RPMI7951 (cell line): Measurements from ENCODE around the gene PPP6R2. TPM values are rescaled to one million over a fixed set of nuclear protein-coding genes. Genes with fewer than 3 reads are reported as not detected.
"Not testable (repeated sequence)": the region's sequence is repeated elsewhere in the genome, so short reads cannot be mapped to it uniquely, and the experiment has no call there.

Experiments
- DNase-seq: peaks from one replicate; pipeline ENCODE4 v3.0.0-alpha.2; 2012; ENCODE audit warnings: low read depth
- total RNA-seq: library from RNA; depleted of rRNA; stranded (reverse); fragments of >200 nt; shearing (Covaris generic); gene quantifications from 2 replicates; pipeline ENCODE4 v1.2.3, GENCODE V29; 2014

Gene PPP6R2
- total RNA-seq, 1 experiment from 2014 or later = 15.3 TPM

DNA sequence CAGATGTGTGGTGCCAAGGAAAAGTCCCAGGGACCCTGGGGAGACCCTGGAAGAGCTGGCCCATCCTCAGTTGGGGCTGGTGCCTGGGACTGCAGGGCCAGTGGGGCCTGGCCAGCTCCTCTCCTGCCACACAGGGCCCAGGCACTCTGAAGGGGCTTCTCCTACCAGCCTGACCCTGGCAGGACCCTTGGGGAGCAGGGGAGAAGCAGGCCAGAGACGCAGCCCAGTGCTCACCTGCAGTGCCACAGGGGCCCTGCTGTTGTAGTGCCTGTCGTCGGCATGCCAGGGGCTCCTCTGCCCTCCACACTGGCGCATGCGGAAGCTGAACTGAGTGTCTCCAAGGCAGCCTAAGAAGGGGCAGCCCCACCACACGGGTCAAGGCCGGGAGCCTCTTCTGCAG lies 25.5 kb upstream of the PPP6R2 start:
- DNase-seq = no peak

DNA sequence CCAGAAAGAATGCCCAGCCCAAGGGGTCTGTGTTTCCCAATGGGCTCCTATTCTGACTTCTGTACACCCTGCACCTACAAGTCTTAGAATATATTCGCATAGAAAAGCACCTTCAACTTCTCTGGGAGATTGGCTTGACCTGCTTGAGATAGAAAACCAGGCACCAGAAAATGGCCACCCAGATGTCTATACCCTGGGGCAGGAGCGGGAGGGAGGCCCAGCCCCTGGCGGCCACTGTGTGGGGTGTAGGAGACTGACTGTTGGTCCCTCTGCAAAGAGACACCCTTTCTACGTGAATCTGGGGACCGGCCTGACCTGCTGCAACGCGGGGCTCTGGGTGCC lies 24.8 kb upstream of the PPP6R2 start:
- no peak for DNase-seq

DNA sequence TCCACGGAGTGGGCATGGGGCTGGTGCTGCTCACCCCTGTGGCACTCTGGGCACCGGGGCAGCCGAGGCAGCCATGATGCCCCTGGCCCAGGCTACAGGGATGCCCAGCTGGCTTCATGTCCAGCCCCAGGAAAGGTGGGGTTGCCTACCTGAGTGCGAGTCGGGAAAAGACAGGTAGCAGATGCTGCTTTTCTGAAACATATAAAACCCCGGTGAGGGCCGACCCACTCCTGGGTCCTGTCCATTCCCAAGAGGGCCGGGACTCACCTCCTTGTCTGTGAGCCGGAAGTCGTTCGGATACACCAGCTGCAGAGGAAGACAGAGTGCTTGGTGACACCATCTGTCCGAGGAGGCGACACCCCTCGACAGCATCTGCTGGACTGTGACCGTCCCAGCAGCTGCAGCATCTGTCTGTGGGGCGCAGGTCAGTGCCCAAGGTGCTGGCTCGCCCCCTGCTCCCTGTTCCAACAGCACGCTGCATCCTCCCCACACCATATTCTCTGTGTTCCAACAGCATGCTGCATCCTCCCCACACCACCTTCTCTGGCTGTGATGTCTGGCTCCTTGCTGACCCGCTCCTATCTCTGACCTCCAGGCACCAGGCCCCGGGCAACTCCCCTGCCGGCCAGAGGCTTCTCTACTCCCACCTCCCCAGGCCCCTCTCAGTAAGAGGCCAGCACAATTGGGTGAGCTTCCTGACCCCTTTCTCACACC lies 24.3 kb upstream of the PPP6R2 start:
- no peak for DNase-seq

DNA sequence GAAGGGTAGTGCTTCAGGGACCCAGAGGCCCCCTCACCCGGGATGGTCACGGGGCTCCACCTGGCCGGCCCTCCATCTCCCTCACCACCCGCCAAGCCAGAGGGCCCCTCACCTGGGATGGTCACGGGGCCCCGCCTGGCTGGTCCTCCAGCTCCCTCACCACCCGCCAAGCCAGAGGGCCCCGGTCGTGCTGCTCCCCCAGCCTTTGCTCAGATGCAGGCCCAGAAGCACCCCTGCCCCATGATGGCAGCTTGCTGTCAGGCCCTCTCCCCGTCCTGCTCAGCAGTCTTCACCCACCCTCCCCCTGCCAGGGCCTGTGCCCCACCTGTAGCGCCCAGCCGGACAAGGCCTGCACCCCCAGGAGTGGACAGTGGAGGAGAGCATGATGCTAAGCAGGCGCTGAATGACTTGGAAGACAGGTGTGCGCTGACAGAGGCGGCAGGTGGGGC lies 23.6 kb upstream of the PPP6R2 start:
- no peak for DNase-seq

DNA sequence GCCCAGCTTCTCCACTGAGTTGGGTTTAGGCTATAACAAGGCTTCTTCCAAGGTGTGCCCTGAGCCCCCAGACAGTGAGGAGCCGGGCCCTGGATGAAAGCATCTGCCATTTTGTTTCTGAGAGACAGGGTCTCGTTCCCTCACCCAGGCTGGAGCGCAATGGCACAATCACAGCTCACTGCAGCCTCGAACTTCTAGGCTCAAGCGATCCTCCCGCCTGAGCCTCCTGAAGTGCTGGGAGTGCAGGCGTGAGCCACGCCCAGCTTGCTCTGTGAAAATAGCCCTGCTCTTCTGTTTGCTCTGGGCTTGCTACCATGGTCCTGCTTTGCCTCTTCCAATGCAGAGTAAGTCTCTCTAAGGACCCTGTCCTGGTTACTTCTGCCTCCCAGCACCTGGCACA lies 23.0 kb upstream of the PPP6R2 start:
- no peak for DNase-seq

DNA sequence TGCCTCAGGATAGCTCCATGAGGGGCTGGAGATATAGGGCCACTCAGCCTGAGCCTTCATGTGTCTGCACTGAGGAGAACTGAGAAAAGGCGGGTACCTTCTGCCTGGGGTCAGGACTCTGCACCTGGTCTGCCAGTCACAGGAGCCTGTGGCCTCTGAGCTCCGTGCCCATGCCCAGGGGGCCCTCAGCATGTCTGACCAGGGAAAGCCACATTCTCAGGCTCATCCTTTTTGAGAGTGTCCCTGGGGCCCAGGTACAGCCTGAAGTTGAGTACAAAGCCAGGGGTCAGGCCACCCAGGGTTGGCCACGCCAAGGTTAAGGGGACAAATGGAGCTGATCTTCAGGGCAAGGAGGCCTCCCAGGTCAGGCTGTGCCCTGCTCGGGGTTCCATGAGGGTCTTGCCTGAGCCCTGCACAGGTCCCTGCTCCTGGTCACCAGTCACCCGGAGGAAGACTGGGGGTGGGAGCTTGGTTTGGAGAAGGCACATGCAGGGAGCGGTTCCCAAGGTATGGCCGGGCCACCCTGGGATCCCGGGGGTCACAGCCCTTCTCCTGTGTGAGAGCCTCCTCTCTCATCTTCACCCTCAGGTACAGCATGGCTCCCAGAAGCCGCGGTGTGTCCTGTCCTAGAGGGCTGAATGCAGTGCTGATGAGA lies 22.3 kb upstream of the PPP6R2 start:
- no peak for DNase-seq

DNA sequence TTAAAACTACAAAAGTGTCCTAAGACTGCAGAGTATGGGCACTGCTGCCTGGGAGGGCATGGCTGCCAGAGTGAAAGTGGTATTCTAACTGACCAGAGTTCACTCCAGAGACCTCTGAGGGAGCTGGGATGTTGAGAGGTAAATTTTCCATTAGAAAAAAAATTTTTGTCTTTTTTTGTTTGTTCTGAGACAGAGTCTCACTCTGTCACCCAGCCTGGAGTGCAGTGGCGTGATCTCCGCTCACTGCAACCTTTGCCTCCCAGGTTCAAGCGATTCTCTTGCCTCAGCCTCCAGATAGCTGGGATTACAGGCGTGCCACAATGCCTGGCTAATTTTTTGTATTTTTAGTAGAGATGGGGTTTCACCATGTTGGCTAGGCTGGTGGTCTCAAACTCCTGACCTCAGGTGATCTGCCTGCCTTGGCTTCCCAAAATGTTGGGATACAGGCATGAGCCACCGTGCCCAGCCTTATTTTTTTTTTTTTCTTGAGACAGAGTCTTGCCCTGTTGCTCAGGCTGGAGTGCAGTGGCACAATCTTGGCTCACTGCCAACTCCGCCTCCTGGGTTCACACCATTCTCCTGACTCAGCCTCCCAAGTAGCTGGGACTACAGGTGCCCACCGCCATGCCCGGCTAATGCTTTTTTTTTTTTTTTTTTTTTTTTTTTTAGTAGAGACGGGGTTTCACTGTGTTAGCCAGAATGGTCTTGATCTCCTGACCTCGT lies 20.6 kb upstream of the PPP6R2 start:
- not testable (repeated sequence) for DNase-seq

DNA sequence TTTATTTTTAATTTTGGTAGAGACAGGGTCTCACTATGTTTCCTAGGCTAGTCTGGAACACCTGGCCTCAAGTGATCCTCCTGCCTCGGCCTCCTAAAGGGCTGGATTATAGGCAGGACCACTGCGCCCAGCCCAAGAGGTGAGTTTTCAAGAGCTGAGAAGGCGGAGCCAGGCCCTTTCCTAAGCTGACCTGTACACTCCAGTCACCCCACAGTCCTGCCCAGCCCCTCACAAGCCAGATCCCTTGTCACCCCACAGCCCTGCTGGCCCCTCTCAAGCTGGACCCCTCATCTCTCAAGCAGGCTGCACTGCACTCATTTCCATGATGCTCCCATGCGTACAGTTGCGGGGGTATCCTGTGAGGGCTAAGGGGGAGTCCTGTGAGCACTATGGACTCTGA lies 19.2 kb upstream of the PPP6R2 start:
- no peak for DNase-seq

DNA sequence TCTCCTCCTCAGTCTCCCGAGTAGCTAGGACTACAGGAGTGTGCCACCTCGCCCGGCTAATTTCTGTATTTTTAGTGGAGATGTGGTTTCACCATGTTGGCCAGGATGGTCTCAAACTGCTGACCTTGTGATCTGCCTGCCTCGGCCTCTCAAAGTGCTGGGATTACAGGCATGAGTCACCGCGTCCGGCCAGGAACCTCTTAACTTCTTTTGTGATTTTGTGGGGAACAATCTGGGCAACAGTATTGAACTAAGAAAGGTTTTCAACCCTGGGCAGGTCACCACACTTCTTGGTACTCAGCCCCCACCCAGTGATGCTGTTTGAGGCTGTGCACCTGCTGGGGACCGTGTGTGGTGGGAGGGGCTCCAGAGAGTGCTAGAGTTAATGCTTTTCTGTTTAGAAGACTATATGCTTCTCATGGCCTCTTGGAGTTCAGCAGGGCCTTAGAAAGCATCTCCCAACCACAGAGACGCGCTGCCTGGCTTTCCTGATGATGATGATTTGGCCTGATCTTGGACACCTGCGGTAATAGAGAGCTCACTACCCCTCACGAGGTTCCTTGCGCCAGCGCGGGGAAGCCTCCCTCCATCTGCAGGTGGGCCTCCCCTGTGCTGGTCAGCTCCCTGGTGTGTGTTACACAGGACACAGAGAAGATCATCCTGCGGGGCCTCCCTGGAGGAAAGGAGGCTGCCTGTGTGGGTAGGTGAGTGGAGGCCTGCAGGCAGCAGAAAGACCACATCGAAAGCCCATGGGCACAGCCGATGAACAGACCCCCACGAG lies 17.5 kb upstream of the PPP6R2 start:
- no peak for DNase-seq

DNA sequence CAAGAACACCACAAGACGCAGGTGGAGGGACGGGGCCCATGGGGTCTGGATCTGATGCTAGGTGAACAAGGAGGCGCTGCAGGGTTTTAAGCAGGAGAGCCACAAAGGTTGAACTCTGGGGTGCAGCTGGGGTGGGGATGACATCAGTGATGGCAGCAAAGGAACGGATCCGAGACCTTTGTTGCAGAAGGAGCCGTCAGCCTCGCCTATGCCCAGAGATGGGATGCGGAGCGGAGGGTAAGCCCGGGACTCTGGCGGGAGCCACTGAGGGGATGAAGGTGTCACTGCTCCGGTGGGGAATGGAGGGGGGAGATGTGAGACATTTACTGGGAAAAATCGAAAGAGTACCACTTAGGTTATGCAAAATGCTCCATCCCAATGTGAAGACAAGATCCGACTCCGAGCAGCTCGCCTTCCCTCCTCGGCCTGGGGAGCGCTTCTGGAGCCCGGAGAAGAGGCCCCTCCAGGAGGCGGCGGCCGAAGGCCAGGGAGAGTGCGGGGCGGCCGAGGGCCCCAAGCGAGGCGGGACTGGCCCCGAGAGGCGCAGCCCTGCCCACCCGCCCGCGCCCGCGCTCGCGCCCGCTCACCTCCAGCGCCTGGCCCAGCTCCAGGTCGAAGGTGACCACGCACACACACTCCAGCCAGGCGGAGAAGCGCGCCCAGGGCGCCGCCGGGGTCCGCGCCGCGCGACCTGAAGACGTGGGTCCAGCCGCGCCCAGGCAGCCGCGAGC lies 16.7 kb upstream of the PPP6R2 start:
- DNase-seq = no peak

DNA sequence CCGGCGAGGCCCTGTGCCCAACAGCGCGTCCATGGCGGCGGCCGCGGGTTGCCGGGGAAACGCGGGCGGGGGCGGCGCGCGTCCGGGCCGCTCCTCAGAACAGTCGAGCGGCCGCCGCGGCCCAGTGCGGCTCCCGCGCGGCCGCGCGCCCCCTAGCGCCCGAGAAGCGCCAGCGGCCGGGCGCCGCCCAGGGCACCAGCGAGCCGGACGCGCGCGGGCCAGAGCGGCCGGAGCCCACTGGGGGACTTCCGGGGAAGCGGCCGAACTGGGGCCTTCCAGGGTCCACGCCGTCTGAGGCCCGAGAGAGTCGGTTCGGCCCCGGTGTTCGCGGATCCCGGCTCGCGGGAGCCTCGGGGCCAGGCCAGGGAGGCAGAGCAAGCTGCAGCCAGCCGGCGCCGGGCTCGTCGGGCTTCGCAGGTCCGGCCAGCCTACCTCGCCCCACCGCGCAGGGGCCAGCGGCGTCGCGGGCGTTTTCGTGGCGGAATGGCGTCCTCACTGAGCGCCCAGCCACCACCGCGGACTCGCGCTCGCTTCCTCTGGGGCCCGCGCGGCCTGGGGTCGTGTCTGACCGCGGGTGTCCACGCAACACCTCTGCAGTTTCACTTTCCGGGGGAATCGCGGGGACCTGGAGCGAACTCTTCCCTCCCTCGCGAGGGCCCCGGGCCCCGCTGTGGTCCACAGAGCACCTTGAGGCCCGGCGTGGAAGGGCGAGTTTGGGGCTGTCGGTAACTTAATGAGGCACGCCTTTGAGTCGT lies 16.0 kb upstream of the PPP6R2 start, which contains the start of gene DENND6B:
Gene DENND6B, minus strand, starts transcription at position 57 of the 755 bp plus-strand sequence. Its CDS starts 24 bp downstream, at position 33.
- DNase-seq = peak; percentile 71

DNA sequence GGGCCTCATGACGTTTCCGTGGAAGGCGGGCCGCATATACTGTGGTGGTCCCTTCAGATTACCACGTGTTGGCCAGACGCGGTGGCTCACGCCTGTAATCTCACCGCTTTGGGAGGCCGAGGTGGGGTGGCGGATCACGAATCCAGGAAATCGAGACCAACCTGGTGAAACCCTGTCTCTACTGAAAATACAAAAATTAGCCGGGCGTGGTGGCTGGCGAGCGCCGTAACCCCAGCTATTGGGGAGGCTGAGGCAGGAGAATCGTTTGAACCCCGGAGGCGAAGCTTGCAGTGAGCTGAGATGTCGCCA lies 15.5 kb upstream of the PPP6R2 start:
- DNase-seq = no peak

DNA sequence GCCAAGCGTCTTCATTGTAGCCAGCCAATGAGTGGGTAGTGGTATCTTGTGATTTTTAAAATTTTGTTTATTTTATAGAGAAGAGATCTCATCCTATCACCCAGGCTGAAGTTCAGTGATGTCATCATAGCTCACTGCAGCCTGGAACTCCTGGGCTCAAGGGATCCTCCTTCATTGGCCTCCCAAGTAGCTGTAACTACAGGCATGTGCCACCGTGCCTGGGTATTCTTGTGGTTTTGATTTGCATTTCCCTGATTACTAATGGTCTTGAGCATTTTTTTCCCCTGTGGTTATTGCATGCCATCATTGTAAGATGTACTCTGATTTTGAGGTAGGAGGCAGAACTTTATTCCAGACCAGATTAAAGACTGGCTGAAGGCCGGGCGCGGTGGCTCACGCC lies 13.9 kb upstream of the PPP6R2 start:
- DNase-seq = peak; percentile 65

DNA sequence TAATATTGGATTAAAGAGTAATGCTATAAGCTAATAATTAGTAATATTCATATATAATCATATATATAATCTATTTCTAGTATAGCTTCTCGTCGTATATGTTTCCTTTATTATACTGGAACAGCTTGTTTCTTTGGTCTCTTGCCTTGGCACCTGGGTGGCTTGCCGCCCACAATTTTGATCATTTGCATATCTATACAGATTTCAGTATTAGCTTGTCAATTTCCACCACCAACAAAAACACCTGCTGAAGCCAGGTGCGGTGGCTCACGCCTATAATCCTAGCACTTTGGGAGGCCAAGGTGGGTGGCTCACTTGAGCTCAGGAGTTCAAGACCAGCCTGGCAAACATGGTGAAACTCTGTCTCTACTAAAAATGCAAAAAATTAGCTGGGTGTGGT lies 8.7 kb upstream of the PPP6R2 start:
- DNase-seq = not testable (repeated sequence)

DNA sequence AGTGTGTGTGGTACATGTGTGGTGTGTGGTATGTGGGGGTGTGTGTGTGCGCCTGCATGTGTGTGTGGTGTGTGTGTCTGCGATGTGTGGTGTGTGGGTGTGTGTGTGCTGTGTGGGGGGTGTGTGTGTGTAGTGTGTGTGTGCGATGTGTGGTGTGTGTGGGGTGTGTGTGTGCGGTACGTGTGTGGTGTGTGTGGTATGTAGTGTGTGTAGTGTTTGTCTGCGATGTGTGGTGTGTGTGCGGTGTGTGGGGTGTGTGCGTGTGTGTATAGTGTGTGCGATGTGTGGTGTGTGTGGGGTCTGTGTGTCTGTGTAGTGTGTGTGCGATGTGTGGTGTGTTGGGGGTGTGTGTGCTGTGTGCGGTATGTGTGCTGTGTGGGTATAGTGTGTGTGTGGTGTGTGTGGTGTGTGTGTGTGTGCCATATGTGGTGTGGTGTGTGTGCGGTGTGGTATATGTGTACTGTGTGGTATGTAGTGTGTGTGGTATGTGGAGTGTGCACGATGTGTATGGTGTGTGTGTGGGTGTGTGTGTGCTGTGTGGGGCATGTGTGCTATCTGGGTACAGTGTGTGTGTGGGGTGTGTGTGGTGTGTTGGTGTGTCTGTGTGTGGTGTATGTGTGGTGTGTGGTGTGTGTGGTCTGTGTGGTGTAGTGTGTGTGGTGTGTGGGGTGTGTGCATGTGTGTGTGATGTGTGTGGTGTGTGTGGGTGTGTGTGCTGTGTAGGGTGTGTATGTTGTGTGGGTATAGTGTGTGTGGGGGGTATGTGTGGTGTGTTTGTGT lies 5.7 kb upstream of the PPP6R2 start:
- DNase-seq = no peak

DNA sequence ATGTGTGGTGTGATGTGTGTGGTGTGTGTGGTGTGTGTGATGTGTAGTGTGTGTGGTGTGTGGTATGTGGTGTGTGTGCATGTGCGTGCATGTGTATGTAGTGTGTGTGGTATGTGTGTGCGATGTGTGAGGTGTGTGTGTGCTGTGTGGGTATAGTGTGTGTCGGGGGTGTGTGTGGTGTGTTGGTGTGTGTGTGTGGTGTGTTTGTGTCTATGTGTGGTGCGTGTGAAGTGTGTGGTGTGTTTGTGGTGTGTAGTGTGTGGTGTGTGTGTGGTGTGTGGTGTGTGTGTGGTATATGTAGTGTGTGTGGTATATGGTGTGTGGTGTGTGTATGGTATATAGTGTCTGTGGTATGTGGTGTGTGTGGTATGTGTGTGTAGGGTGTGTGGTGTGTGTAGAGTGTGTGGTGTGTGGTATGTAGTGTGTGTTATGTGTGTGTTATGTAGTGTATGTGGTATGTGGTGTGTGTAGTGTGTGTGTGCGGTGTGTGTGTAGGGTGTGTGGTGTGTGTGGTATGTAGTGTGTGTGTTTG lies 5.0 kb upstream of the PPP6R2 start:
- no peak for DNase-seq

DNA sequence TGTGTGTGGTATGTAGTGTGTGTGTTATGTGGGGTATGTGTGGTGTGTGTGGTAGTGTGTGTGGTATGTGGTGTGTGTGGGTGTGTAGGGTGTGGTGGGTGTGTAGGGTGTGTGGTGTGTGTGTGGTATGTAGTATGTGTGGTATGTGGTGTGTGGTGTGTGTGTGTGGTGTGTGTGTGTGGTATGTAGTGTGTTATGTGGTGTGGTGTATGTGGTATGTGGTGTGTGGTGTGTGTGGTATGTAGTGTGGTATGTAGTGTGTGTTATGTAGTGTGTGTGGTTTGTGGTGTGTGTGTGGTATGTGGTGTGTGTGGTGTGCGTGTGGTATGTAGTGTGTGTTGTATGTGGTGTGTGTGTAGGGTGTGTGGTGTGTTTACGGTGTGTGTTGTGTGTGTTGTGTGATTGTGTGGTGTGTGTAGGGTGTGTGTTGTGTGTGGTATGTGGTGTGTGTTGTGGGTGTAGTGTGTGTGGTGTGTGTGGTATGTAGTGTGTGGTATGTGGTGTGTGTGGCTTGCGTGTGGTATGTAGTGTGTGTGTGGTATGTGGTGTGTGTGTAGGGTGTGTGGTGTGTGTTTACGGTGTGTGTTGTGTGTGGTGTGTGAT lies 4.2 kb upstream of the PPP6R2 start:
- DNase-seq = no peak

DNA sequence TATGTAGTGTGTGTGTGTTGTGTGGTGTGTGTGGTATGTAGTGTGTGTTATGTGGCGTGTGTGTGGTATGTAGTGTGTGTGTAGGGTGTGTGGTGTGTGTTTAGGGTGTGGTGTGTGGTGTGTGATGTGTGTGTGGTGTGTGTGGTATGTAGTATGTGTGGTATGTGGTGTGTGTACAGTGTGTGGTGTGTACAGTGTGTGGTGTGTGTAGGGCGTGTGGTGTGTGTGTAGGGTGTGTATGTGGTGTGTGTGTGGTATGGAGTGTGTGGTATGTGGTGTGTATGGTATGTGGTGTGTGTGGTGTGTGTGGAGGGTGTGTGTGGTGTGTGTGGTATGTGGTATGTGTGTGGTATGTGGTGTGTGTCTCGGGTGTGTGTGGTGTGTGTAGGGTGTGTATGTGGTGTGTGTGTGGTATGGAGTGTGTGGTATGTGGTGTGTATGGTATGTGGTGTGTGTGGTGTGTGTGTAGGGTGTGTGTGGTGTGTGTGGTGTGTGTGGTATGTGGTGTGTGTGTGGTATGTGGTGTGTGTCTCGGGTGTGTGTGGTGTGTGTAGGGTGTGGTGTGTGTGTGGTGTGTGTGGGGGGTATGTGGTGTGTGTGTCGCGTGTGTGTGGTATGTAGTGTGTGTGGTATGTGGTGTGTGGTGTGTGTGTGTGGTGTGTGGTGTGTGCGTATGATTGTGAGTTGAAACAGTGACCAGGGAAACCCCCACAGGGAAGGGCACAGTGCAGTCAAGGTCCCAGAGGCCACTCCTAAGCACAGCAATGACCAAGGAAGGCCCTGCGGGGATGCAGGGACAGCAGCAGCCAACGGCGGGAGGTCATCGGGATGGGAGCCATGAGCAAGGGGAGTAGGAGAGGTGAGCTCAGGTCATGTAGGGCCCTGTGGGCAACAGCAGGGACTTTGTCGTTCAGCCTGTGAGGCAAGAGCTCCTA lies 2.9 kb upstream of the PPP6R2 start:
- peak; percentile 58 for DNase-seq
